Measurements from ENCODE around the gene MCU. TPM values are rescaled to one million over a fixed set of nuclear protein-coding genes. Genes with fewer than 3 reads are reported as not detected.
"Not testable (repeated sequence)": the region's sequence is repeated elsewhere in the genome, so short reads cannot be mapped to it uniquely, and the experiment has no call there.

Gene MCU
- total and polyA plus RNA-seq, 2 donors: 14.7 TPM

GRCh38 chr10:72912736-72913135, 220.8 kb downstream of the MCU start:
- 98% methylated on average over 4 of the region's 4 CpGs for WGBS
- DNase-seq (ENCODE audit: low read depth in 6 of 9, low spot score in 9 of 9): no peak
- Histone ChIP-seq H3K36me3 (ENCODE audit: control insufficient read depth in 2 of 2, insufficient read depth in 2 of 2, low read length in 1 of 2) (no peaks in the 10 kb centered on the region), H3K4me3 (ENCODE audit: low read length in 2 of 2) (no peak overlapping the region), H3K27me3 (ENCODE audit: control insufficient read depth in 2 of 2, insufficient read depth in 1 of 2, low read length in 1 of 2) (no peaks in the 10 kb centered on the region), H3K4me1 (ENCODE audit: control insufficient read depth in 2 of 2, insufficient read depth in 2 of 2, low read length in 2 of 2) (no peaks in the 10 kb centered on the region), H3K9me3 (ENCODE audit: control insufficient read depth in 2 of 2, insufficient read depth in 1 of 2, low read length in 1 of 2) (no peaks in the 10 kb centered on the region), H3K27ac (ENCODE audit: low read depth in 1 of 2, low read length in 1 of 2) (no peak overlapping the region)

GRCh38 chr10:72913287-72913686, 221.3 kb downstream of the MCU start:
- Histone ChIP-seq H3K4me3 (ENCODE audit: low read length in 2 of 2) (no peak overlapping the region), H3K27me3 (ENCODE audit: control insufficient read depth in 2 of 2, insufficient read depth in 1 of 2, low read length in 1 of 2) (no peaks in the 10 kb centered on the region), H3K9me3 (ENCODE audit: control insufficient read depth in 2 of 2, insufficient read depth in 1 of 2, low read length in 1 of 2) (no peaks in the 10 kb centered on the region), H3K4me1 (ENCODE audit: control insufficient read depth in 2 of 2, insufficient read depth in 2 of 2, low read length in 2 of 2) (no peaks in the 10 kb centered on the region), H3K27ac (ENCODE audit: low read depth in 1 of 2, low read length in 1 of 2) (no peak overlapping the region), H3K36me3 (ENCODE audit: control insufficient read depth in 2 of 2, insufficient read depth in 2 of 2, low read length in 1 of 2) (no peaks in the 10 kb centered on the region)
- no peak for DNase-seq (ENCODE audit: low read depth in 6 of 9, low spot score in 9 of 9)
- 98% methylated on average over 7 of the region's 7 CpGs for WGBS

- H3K4me1 ChIP-seq (ENCODE audit: control insufficient read depth in 2 of 2, insufficient read depth in 2 of 2, low read length in 2 of 2); H3K36me3 ChIP-seq (ENCODE audit: control insufficient read depth in 2 of 2, insufficient read depth in 2 of 2, low read length in 1 of 2); H3K4me3 ChIP-seq (ENCODE audit: low read length in 2 of 2); H3K9me3 ChIP-seq (ENCODE audit: control insufficient read depth in 2 of 2, insufficient read depth in 1 of 2, low read length in 1 of 2); H3K27me3 ChIP-seq (ENCODE audit: control insufficient read depth in 2 of 2, insufficient read depth in 1 of 2, low read length in 1 of 2); H3K27ac ChIP-seq (ENCODE audit: low read depth in 1 of 2, low read length in 1 of 2); DNase-seq (ENCODE audit: low read depth in 6 of 9, low spot score in 9 of 9): not testable (repeated sequence)
- 93% methylated on average over 3 of the region's 3 CpGs for WGBS
These were observed 225.3 kb downstream of the MCU start for GRCh38 chr10:72917201-72917600.

GRCh38 chr10:72917803-72918332, 225.9 kb downstream of the MCU start:
- not testable (repeated sequence) for H3K36me3 ChIP-seq (ENCODE audit: control insufficient read depth in 2 of 2, insufficient read depth in 2 of 2, low read length in 1 of 2); H3K4me3 ChIP-seq (ENCODE audit: low read length in 2 of 2); DNase-seq (ENCODE audit: low read depth in 6 of 9, low spot score in 9 of 9); H3K9me3 ChIP-seq (ENCODE audit: control insufficient read depth in 2 of 2, insufficient read depth in 1 of 2, low read length in 1 of 2); H3K27ac ChIP-seq (ENCODE audit: low read depth in 1 of 2, low read length in 1 of 2); H3K27me3 ChIP-seq (ENCODE audit: control insufficient read depth in 2 of 2, insufficient read depth in 1 of 2, low read length in 1 of 2); H3K4me1 ChIP-seq (ENCODE audit: control insufficient read depth in 2 of 2, insufficient read depth in 2 of 2, low read length in 2 of 2)
- WGBS: 90% methylated on average over 2 of the region's 2 CpGs

- H3K27ac ChIP-seq (ENCODE audit: low read depth in 1 of 2, low read length in 1 of 2): no peak overlapping the region
These were observed 226.4 kb downstream of the MCU start for GRCh38 chr10:72918352-72918751.

GRCh38 chr10:72921147-72921683, 229.3 kb downstream of the MCU start:
- 99% methylated on average over 1 of the region's 1 CpG for WGBS
- not testable (repeated sequence) for H3K9me3 ChIP-seq (ENCODE audit: control insufficient read depth in 2 of 2, insufficient read depth in 1 of 2, low read length in 1 of 2); H3K27me3 ChIP-seq (ENCODE audit: control insufficient read depth in 2 of 2, insufficient read depth in 1 of 2, low read length in 1 of 2); DNase-seq (ENCODE audit: low read depth in 6 of 9, low spot score in 9 of 9); H3K4me3 ChIP-seq (ENCODE audit: low read length in 2 of 2); H3K36me3 ChIP-seq (ENCODE audit: control insufficient read depth in 2 of 2, insufficient read depth in 2 of 2, low read length in 1 of 2); H3K27ac ChIP-seq (ENCODE audit: low read depth in 1 of 2, low read length in 1 of 2); H3K4me1 ChIP-seq (ENCODE audit: control insufficient read depth in 2 of 2, insufficient read depth in 2 of 2, low read length in 2 of 2)

More at GRCh38 chr10:72918352-72918751, 226.4 kb downstream of the MCU start:
- H3K27me3 ChIP-seq (ENCODE audit: control insufficient read depth in 2 of 2, insufficient read depth in 1 of 2, low read length in 1 of 2): no peaks in the 10 kb centered on the region
- H3K9me3 ChIP-seq (ENCODE audit: control insufficient read depth in 2 of 2, insufficient read depth in 1 of 2, low read length in 1 of 2): no peaks in the 10 kb centered on the region
- H3K4me1 ChIP-seq (ENCODE audit: control insufficient read depth in 2 of 2, insufficient read depth in 2 of 2, low read length in 2 of 2): no peaks in the 10 kb centered on the region
- 95% methylated on average over 8 of the region's 8 CpGs for WGBS
- H3K36me3 ChIP-seq (ENCODE audit: control insufficient read depth in 2 of 2, insufficient read depth in 2 of 2, low read length in 1 of 2): no peaks in the 10 kb centered on the region
- no peak overlapping the region for H3K4me3 ChIP-seq (ENCODE audit: low read length in 2 of 2)
- DNase-seq (ENCODE audit: low read depth in 6 of 9, low spot score in 9 of 9): no peak

- H3K27ac ChIP-seq (ENCODE audit: low read depth in 1 of 2, low read length in 1 of 2): no peak overlapping the region
- 96% methylated on average over 13 of the region's 13 CpGs for WGBS
- no peaks in the 10 kb centered on the region for H3K36me3 ChIP-seq (ENCODE audit: control insufficient read depth in 2 of 2, insufficient read depth in 2 of 2, low read length in 1 of 2)
- H3K4me1 ChIP-seq (ENCODE audit: control insufficient read depth in 2 of 2, insufficient read depth in 2 of 2, low read length in 2 of 2): no peaks in the 10 kb centered on the region
- no peaks in the 10 kb centered on the region for H3K27me3 ChIP-seq (ENCODE audit: control insufficient read depth in 2 of 2, insufficient read depth in 1 of 2, low read length in 1 of 2)
- DNase-seq (ENCODE audit: low read depth in 6 of 9, low spot score in 9 of 9): no peak
- H3K9me3 ChIP-seq (ENCODE audit: control insufficient read depth in 2 of 2, insufficient read depth in 1 of 2, low read length in 1 of 2): no peaks in the 10 kb centered on the region
- H3K4me3 ChIP-seq (ENCODE audit: low read length in 2 of 2): no peak overlapping the region
These were observed 232.4 kb downstream of the MCU start for GRCh38 chr10:72924351-72924750.

GRCh38 chr10:72925951-72926465, 234.1 kb downstream of the MCU start:
- no peaks in the 10 kb centered on the region for H3K36me3 ChIP-seq (ENCODE audit: control insufficient read depth in 2 of 2, insufficient read depth in 2 of 2, low read length in 1 of 2)
- H3K4me1 ChIP-seq (ENCODE audit: control insufficient read depth in 2 of 2, insufficient read depth in 2 of 2, low read length in 2 of 2): no peaks in the 10 kb centered on the region
- no peak overlapping the region for H3K27ac ChIP-seq (ENCODE audit: low read depth in 1 of 2, low read length in 1 of 2)
- 93% methylated on average over 3 of the region's 3 CpGs for WGBS
- H3K27me3 ChIP-seq (ENCODE audit: control insufficient read depth in 2 of 2, insufficient read depth in 1 of 2, low read length in 1 of 2): no peaks in the 10 kb centered on the region
- H3K4me3 ChIP-seq (ENCODE audit: low read length in 2 of 2): no peak overlapping the region
- DNase-seq (ENCODE audit: low read depth in 6 of 9, low spot score in 9 of 9): no peak
- no peaks in the 10 kb centered on the region for H3K9me3 ChIP-seq (ENCODE audit: control insufficient read depth in 2 of 2, insufficient read depth in 1 of 2, low read length in 1 of 2)

- Histone ChIP-seq H3K27me3 (ENCODE audit: control insufficient read depth in 2 of 2, insufficient read depth in 1 of 2, low read length in 1 of 2) (no peaks in the 10 kb centered on the region), H3K9me3 (ENCODE audit: control insufficient read depth in 2 of 2, insufficient read depth in 1 of 2, low read length in 1 of 2) (no peaks in the 10 kb centered on the region), H3K27ac (ENCODE audit: low read depth in 1 of 2, low read length in 1 of 2) (no peak overlapping the region), H3K4me1 (ENCODE audit: control insufficient read depth in 2 of 2, insufficient read depth in 2 of 2, low read length in 2 of 2) (no peaks in the 10 kb centered on the region), H3K4me3 (ENCODE audit: low read length in 2 of 2) (no peak overlapping the region), H3K36me3 (ENCODE audit: control insufficient read depth in 2 of 2, insufficient read depth in 2 of 2, low read length in 1 of 2) (no peaks in the 10 kb centered on the region)
- WGBS: 88% methylated on average over 5 of the region's 5 CpGs
- no peak for DNase-seq (ENCODE audit: low read depth in 6 of 9, low spot score in 9 of 9)
These were observed 235.5 kb downstream of the MCU start for GRCh38 chr10:72927485-72927884.

All from thymus (tissue), 11 donors.